K562 (cell line): ENCODE measurements around the gene EPB41L1. TPM values are rescaled to one million over a fixed set of nuclear protein-coding genes. Genes with fewer than 3 reads are reported as not detected.

Experiments used
- ATAC-seq: fragments of 200-7000 bp; cut with Tn5 transposase; 3 replicates; pipeline ENCODE4 v1.9.1; 2020; ENCODE audit warnings: moderate library complexity
- BruUV-seq: library from RNA; stranded (reverse); fragments of 400-500 nt; replicated peaks from 2 replicates; lab custom pipeline; 2021; lab: Mats Ljungman, UMichigan
- CTCF ChIA-PET: fragments of 300-600 bp; formaldehyde crosslinking; extraction: SDS; loops from one replicate; lab custom pipeline; 2021; ENCODE audit warnings: low intra/inter-chr PET ratio; lab: Yijun Ruan, JAX
- POLR2A ChIA-PET: fragments of 300-600, 350-650 bp; sonication (Branson Sonifier 250); formaldehyde crosslinking; extraction: SDS; loops from one replicate; lab custom pipeline; 2021; ENCODE audit warnings: antibody characterized with exemption, inconsistent platforms; lab: Yijun Ruan, JAX
- DNase-seq, 4 experiments: peaks; one replicate each; pipeline versions ENCODE4 v3.0.0 to v3.0.0-alpha.2; 2011 to 2018; ENCODE audit warnings: low spot score in 3 of 4, mixed read lengths in 3 of 4; ENCODE audit errors: extremely low read depth in 1 of 4
- FAIRE-seq: peaks from 2 replicates; lab custom pipeline; 2011; peaks lifted over from hg19 to GRCh38; lab: Jason Lieb, UNC
- H2AFZ ChIP-seq: 2 replicates; pipeline ENCODE4 v1.6.0; 2011; ENCODE audit warnings: low read depth, low read length, control low read depth, inconsistent platforms
- H3K27ac ChIP-seq: fragments of 200-600 bp; 3 replicates; pipeline ENCODE4 v1.8.0; 2011; ENCODE audit warnings: low read depth, mild to moderate bottlenecking, control low read depth, inconsistent platforms, low read length, moderate library complexity, mixed read lengths; ENCODE audit errors: extremely low read depth
- H3K27me3 ChIP-seq, 2 experiments: fragments of 300-600 bp in 1 of 2; 2 replicates in 1 of 2; 3 replicates in 1 of 2; pipeline versions ENCODE4 v1.6.0 to v1.8.0; 2011; ENCODE audit warnings: inconsistent platforms in 2 of 2, low read length in 2 of 2, mild to moderate bottlenecking in 1 of 2, mixed read lengths in 1 of 2, moderate library complexity in 1 of 2; ENCODE audit not compliant: control insufficient read depth in 2 of 2, insufficient read depth in 2 of 2
- H3K36me3 ChIP-seq: fragments of 300-600 bp; 3 replicates; pipeline ENCODE4 v1.8.0; 2011; ENCODE audit warnings: mild to moderate bottlenecking, low read length, inconsistent platforms; ENCODE audit not compliant: control insufficient read depth, insufficient read depth
- H3K4me1 ChIP-seq, 2 experiments: fragments of 200-600 bp in 1 of 2; replicated peaks in 1 of 2; 2 replicates in 1 of 2; 3 replicates in 1 of 2; pipeline versions ENCODE4 v1.5.1 to v1.8.0; 2011; ENCODE audit warnings: inconsistent platforms in 2 of 2, low read length in 2 of 2, mild to moderate bottlenecking in 1 of 2, mixed read lengths in 1 of 2, moderate library complexity in 1 of 2; ENCODE audit not compliant: control insufficient read depth in 2 of 2, insufficient read depth in 2 of 2
- H3K4me2 ChIP-seq: 2 replicates; pipeline ENCODE4 v1.6.1; 2011; ENCODE audit warnings: low read length, control low read depth, inconsistent platforms, mixed read lengths; ENCODE audit not compliant: insufficient read depth
- H3K4me3 ChIP-seq: fragments of 200-600 bp; sonication (generic), shearing (Covaris generic); 2 replicates; pipeline ENCODE4 v1.5.1; 2016; ENCODE audit warnings: control low read depth, inconsistent platforms
- H3K79me2 ChIP-seq: fragments of 200-600 bp; 3 replicates; pipeline ENCODE4 v1.8.0; 2011; ENCODE audit warnings: low read length, inconsistent platforms; ENCODE audit not compliant: control insufficient read depth, insufficient read depth
- H3K9ac ChIP-seq, 2 experiments: 2 replicates each; pipeline versions ENCODE4 v1.6.0 to v1.6.1; 2011; ENCODE audit warnings: low read depth in 2 of 2, low read length in 2 of 2, control low read depth in 1 of 2, inconsistent platforms in 1 of 2, mild to moderate bottlenecking in 1 of 2, mixed read lengths in 1 of 2; ENCODE audit not compliant: insufficient read depth in 1 of 2
- H3K9me1 ChIP-seq: one replicate; pipeline ENCODE4 v1.6.0; 2011; ENCODE audit warnings: inconsistent platforms, mild to moderate bottlenecking, low read length, moderate library complexity; ENCODE audit not compliant: control insufficient read depth, insufficient read depth
- H3K9me3 ChIP-seq: replicated peaks from 2 replicates; pipeline ENCODE4 v1.5.1; 2011; ENCODE audit warnings: low read depth, low read length, inconsistent platforms; ENCODE audit not compliant: control insufficient read depth, insufficient read depth
- H4K20me1 ChIP-seq: replicated peaks from 2 replicates; pipeline ENCODE4 v1.6.1; 2011; ENCODE audit warnings: low read length, inconsistent platforms, mixed read lengths; ENCODE audit not compliant: control insufficient read depth, insufficient read depth
- CBFA2T3 ChIP-seq: fragments of 450-650 bp; IDR thresholded peaks from 2 replicates; pipeline ENCODE4 v1.6.1; 2017
- COPS2 ChIP-seq: fragments of 450-650 bp; conservative IDR thresholded peaks from 2 replicates; pipeline ENCODE4 v1.6.1; 2016; ENCODE audit warnings: mild to moderate bottlenecking, moderate library complexity
- ESRRA ChIP-seq: fragments of 450-650 bp; IDR thresholded peaks from 2 replicates; pipeline ENCODE4 v1.6.1; 2014; ENCODE audit warnings: low read depth, mild to moderate bottlenecking, moderate library complexity, borderline replicate concordance
- GTF3C2 ChIP-seq: IDR thresholded peaks from 3 replicates; pipeline ENCODE4 v1.6.1; 2011; ENCODE audit warnings: borderline replicate concordance, mild to moderate bottlenecking, moderate library complexity; ENCODE audit not compliant: insufficient read length; ENCODE audit errors: extremely low read depth
- HIVEP1 ChIP-seq: fragments of 250-450 bp; sonication (Bioruptor Pico); IDR thresholded peaks from 2 replicates; pipeline ENCODE4 v1.4.0; 2020; ENCODE audit warnings: mild to moderate bottlenecking
- POLR2AphosphoS2 ChIP-seq: IDR thresholded peaks from 2 replicates; pipeline ENCODE4 v1.6.1; 2012; ENCODE audit warnings: low read length, improper control_type of control experiment
- PURB ChIP-seq: sonication (generic); formaldehyde crosslinking; IDR thresholded peaks from 2 replicates; pipeline ENCODE4 v1.9.0; 2021; ENCODE audit warnings: low read depth, mild to moderate bottlenecking, missing genetic modification reagents
- TCF7 ChIP-seq: sonication (generic); IDR thresholded peaks from 2 replicates; pipeline ENCODE4 v1.6.1; 2016; ENCODE audit warnings: antibody characterized with exemption, borderline replicate concordance
- TGIF2 ChIP-seq: sonication (generic); formaldehyde crosslinking; IDR thresholded peaks from 2 replicates; pipeline ENCODE4 v1.8.1; 2022; ENCODE audit warnings: mild to moderate bottlenecking, missing genetic modification reagents, moderate library complexity
- ZBED1 ChIP-seq: IDR thresholded peaks from 2 replicates; pipeline ENCODE4 v1.6.1; 2014
- ZBTB11 ChIP-seq, 3 experiments: fragments of 200-800 bp in 1 of 3; fragments of 250-450 bp in 1 of 3; fragments of 450-650 bp in 1 of 3; sonication (Bioruptor Pico) in 1 of 3; sonication (Bioruptor generic) in 1 of 3; formaldehyde crosslinking in 1 of 3; IDR thresholded peaks; 2 replicates each; pipeline versions ENCODE4 v1.6.1 to v1.8.0; 2016 to 2022; ENCODE audit warnings: mild to moderate bottlenecking in 2 of 3, missing genetic modification characterization in 2 of 3, missing compliant biosample characterization in 1 of 3, moderate library complexity in 1 of 3
- ZNF143 ChIP-seq: sonication (generic); formaldehyde crosslinking; IDR thresholded peaks from 2 replicates; pipeline ENCODE4 v1.9.0; 2022; ENCODE audit warnings: mild to moderate bottlenecking, missing genetic modification reagents
- ZNF24 ChIP-seq: fragments of 450-650 bp; IDR thresholded peaks from 2 replicates; pipeline ENCODE4 v1.6.1; 2016
- whole genome bisulfite sequencing: fragments of 100-300 bp; shearing (Covaris generic); methylation state at CpG from one replicate; pipeline ENCODE4 v1.1.6; 2016; ENCODE audit warnings: low coverage, mixed read lengths; ENCODE audit not compliant: insufficient coverage; ENCODE audit errors: missing lambda C conversion rate; 5-methylcytosine and 5-hydroxymethylcytosine counted together
- in situ Hi-C: fragments of 300-500 bp; cut with MboI; formaldehyde crosslinking; loops from 4 replicates; pipeline ENCODE4 v1.15.0; 2018; ENCODE audit warnings: inconsistent platforms, mixed read lengths
- intact Hi-C: fragments of 100-400 bp; cut with micrococcal nuclease; formaldehyde crosslinking; loops from 2 replicates; pipeline ENCODE4 v1.14.2; 2022
- polyA plus RNA-seq, 8 experiments: library from polyadenylated mRNA; depleted of rRNA in 4 of 8; stranded (reverse) in 5 of 8; unstranded in 3 of 8; fragments of >200 nt; fragmentation: Nextera tagmentation in 2 of 8; fragmentation: Illumina TruSeq in 1 of 8; extraction: Ambion mirVana in 2 of 8; extraction: Trizol in 1 of 8; gene quantifications; 2 replicates each; pipeline versions ENCODE4 v1.2.1 to v1.2.3, GENCODE V29; 2011 to 2014; ENCODE audit warnings: inconsistent platforms in 1 of 8, missing spikeins in 1 of 8
- total RNA-seq, 7 experiments: library from RNA; depleted of rRNA in 6 of 7; stranded (reverse); fragments of >200 nt in 6 of 7; fragmentation: Illumina TruSeq in 2 of 7; extraction: Trizol in 2 of 7; gene quantifications; 2 replicates each; pipeline versions ENCODE4 v1.2.1 to v1.2.3, GENCODE V29; 2011 to 2021; ENCODE audit warnings: low replicate concordance in 1 of 7

Gene EPB41L1
- total and polyA plus RNA-seq, 9 of the 15 experiments (the other 6 are each of a cell fraction or from before 2014, with no cell fraction given), result 0.11 to 4.3 (median 1.3) TPM

- ATAC-seq (no peak), DNase-seq (no peak), FAIRE-seq (no peak)
- no peaks in the 10 kb centered on the region for H3K27me3 ChIP-seq
- no peak overlapping the region for H3K4me3 ChIP-seq
- no peak overlapping the region for H3K27ac ChIP-seq
- no peaks in the 10 kb centered on the region for H3K36me3 ChIP-seq
- TF ChIP-seq ZNF24, result no peak
- TF ChIP-seq TGIF2 (CRISPR knock-in tag), result no peak
- TF ChIP-seq ZBTB11 (CRISPR knock-in tag; IDR thresholded peaks at IDR 0.05), result no peak
- TF ChIP-seq POLR2AphosphoS2, result no peak
- no peak for TF ChIP-seq HIVEP1
- TF ChIP-seq TCF7, result no peak
- TF ChIP-seq PURB (CRISPR knock-in tag), result no peak
- no peak for TF ChIP-seq COPS2
- TF ChIP-seq GTF3C2, result no peak
- TF ChIP-seq ZBED1, result no peak
- TF ChIP-seq ESRRA, result no peak
- no peak for TF ChIP-seq CBFA2T3
- TF ChIP-seq ZNF143 (CRISPR knock-in tag), result no peak
- H3K9ac ChIP-seq, result no peak overlapping the region
- intact Hi-C loops, result no loop called here
- H4K20me1 ChIP-seq, result no peaks in the 10 kb centered on the region
- CTCF ChIA-PET, result no interaction called here
- H3K9me3 ChIP-seq, result no peaks in the 10 kb centered on the region
- BruUV-seq, result no TSS peak
- no peak overlapping the region for H3K4me2 ChIP-seq
- H3K79me2 ChIP-seq, result no peaks in the 10 kb centered on the region
- H3K4me1 ChIP-seq, result peaks cover 3 to 8% of the 10 kb centered on the region in 2 experiments; a peak in 4 of 5 replicates
- WGBS, result 74% methylated on average over 5 of the region's 5 CpGs
- H2AFZ ChIP-seq, result no peak overlapping the region
- in situ Hi-C loops, result no loop called here
- H3K9me1 ChIP-seq, result no peaks in the 10 kb centered on the region
- POLR2A ChIA-PET, result interaction anchor here (0.6 kb wide), 1 partner anchor 620 kb away, joined by 3 read pairs; no protein-coding TSS in a partner anchor
Observed at GRCh38 chr20:36106606-36107005, 47.9 kb upstream of the EPB41L1 start.
